Measurements from ENCODE around the gene PTPN6.
"Not testable (repeated sequence)": the region's sequence is repeated elsewhere in the genome, so short reads cannot be mapped to it uniquely, and the experiment has no call there.

PTPN6 gene

GRCh38 chr12:6950811-6951540 lies at the start of gene PTPN6:
TSS of gene PTPN6 (plus strand) at chr12:6951356. CDS start at chr12:6951513, 157 bp downstream.
- H3K36me3 ChIP-seq (ENCODE audit: insufficient read depth, low read length) = no peaks in the 10 kb centered on the region
- H3K9ac ChIP-seq (ENCODE audit: low read depth, low read length) = no peak within 1 kb of the TSS
- no peaks in the 10 kb centered on the region for H3K9me3 ChIP-seq (ENCODE audit: control insufficient read depth, insufficient read depth, low read length)
- H3K4me1 ChIP-seq (ENCODE audit: insufficient read depth, low read length) = peaks cover 32% of the 10 kb centered on the region

- Histone ChIP-seq H3K4me1 (ENCODE audit: insufficient read depth, low read length) (peaks cover 12% of the 10 kb centered on the region; the same call in 1 of the 2 replicates), H3K9ac (ENCODE audit: low read depth, low read length) (no peak overlapping the region), H3K9me3 (ENCODE audit: control insufficient read depth, insufficient read depth, low read length) (no peaks in the 10 kb centered on the region), H3K36me3 (ENCODE audit: insufficient read depth, low read length) (no peaks in the 10 kb centered on the region; the same call in 1 of the 2 replicates)
These were observed 48.7 kb upstream of the PTPN6 start for GRCh38 chr12:6902448-6902847.

- no peaks in the 10 kb centered on the region for H3K9me3 ChIP-seq (ENCODE audit: control insufficient read depth, insufficient read depth, low read length)
- peaks cover 12% of the 10 kb centered on the region; the same call in 1 of the 2 replicates for H3K4me1 ChIP-seq (ENCODE audit: insufficient read depth, low read length)
- H3K36me3 ChIP-seq (ENCODE audit: insufficient read depth, low read length) = no peaks in the 10 kb centered on the region; the same call in 1 of the 2 replicates
- H3K9ac ChIP-seq (ENCODE audit: low read depth, low read length) = no peak overlapping the region
These were observed 47.4 kb upstream of the PTPN6 start for GRCh38 chr12:6903722-6904121.

- no peaks in the 10 kb centered on the region for H3K9me3 ChIP-seq (ENCODE audit: control insufficient read depth, insufficient read depth, low read length)
- peaks cover 12% of the 10 kb centered on the region; the same call in 1 of the 2 replicates for H3K4me1 ChIP-seq (ENCODE audit: insufficient read depth, low read length)
- no peaks in the 10 kb centered on the region; the same call in 1 of the 2 replicates for H3K36me3 ChIP-seq (ENCODE audit: insufficient read depth, low read length)
- peak within 1 kb of the TSS; percentile 40 for H3K9ac ChIP-seq (ENCODE audit: low read depth, low read length)
These were observed 46.6 kb upstream of the PTPN6 start, which contains the start of gene LRRC23 for GRCh38 chr12:6904280-6905276. TSS of gene LRRC23 (plus strand) at chr12:6904822. CDS start at chr12:6905634, 812 bp downstream.

- H3K4me1 ChIP-seq (ENCODE audit: insufficient read depth, low read length) = peaks cover 10% of the 10 kb centered on the region; the same call in 1 of the 2 replicates
- H3K9me3 ChIP-seq (ENCODE audit: control insufficient read depth, insufficient read depth, low read length) = no peaks in the 10 kb centered on the region
- no peaks in the 10 kb centered on the region; the same call in 1 of the 2 replicates for H3K36me3 ChIP-seq (ENCODE audit: insufficient read depth, low read length)
- peak overlapping the region; percentile 40; the same call in 1 of the 2 replicates for H3K9ac ChIP-seq (ENCODE audit: low read depth, low read length)
These were observed 45.6 kb upstream of the PTPN6 start for GRCh38 chr12:6905414-6906040.

GRCh38 chr12:6908141-6908540 lies 43.0 kb upstream of the PTPN6 start:
- H3K9ac ChIP-seq (ENCODE audit: low read depth, low read length); H3K9me3 ChIP-seq (ENCODE audit: control insufficient read depth, insufficient read depth, low read length); H3K36me3 ChIP-seq (ENCODE audit: insufficient read depth, low read length): not testable (repeated sequence)
- H3K4me1 ChIP-seq (ENCODE audit: insufficient read depth, low read length) = peaks cover 17% of the 10 kb centered on the region

- Histone ChIP-seq H3K9ac (ENCODE audit: low read depth, low read length) (no peak overlapping the region), H3K36me3 (ENCODE audit: insufficient read depth, low read length) (no peaks in the 10 kb centered on the region), H3K9me3 (ENCODE audit: control insufficient read depth, insufficient read depth, low read length) (no peaks in the 10 kb centered on the region), H3K4me1 (ENCODE audit: insufficient read depth, low read length) (peaks cover 14% of the 10 kb centered on the region)
These were observed 41.6 kb upstream of the PTPN6 start for GRCh38 chr12:6909421-6910145.

- no peaks in the 10 kb centered on the region for H3K9me3 ChIP-seq (ENCODE audit: control insufficient read depth, insufficient read depth, low read length)
- H3K9ac ChIP-seq (ENCODE audit: low read depth, low read length) = no peak overlapping the region
- H3K4me1 ChIP-seq (ENCODE audit: insufficient read depth, low read length) = peaks cover 29% of the 10 kb centered on the region
- peaks cover 4% of the 10 kb centered on the region; the same call in 1 of the 2 replicates for H3K36me3 ChIP-seq (ENCODE audit: insufficient read depth, low read length)
These were observed 38.8 kb upstream of the PTPN6 start for GRCh38 chr12:6912164-6912935.

- Histone ChIP-seq H3K9ac (ENCODE audit: low read depth, low read length) (peak within 1 kb of the TSS; percentile 96), H3K36me3 (ENCODE audit: insufficient read depth, low read length) (peaks cover 10% of the 10 kb centered on the region), H3K9me3 (ENCODE audit: control insufficient read depth, insufficient read depth, low read length) (no peaks in the 10 kb centered on the region), H3K4me1 (ENCODE audit: insufficient read depth, low read length) (peaks cover 35% of the 10 kb centered on the region)
These were observed 36.8 kb upstream of the PTPN6 start, which contains the start of gene ENO2 for GRCh38 chr12:6914246-6914946. TSS of gene ENO2 (plus strand) at chr12:6914580. CDS start at chr12:6915833, 1,253 bp downstream.

GRCh38 chr12:6914947-6915788 lies 36.0 kb upstream of the PTPN6 start:
- Histone ChIP-seq H3K36me3 (ENCODE audit: insufficient read depth, low read length) (peaks cover 15% of the 10 kb centered on the region), H3K9ac (ENCODE audit: low read depth, low read length) (peak overlapping the region; percentile 96), H3K4me1 (ENCODE audit: insufficient read depth, low read length) (peaks cover 40% of the 10 kb centered on the region), H3K9me3 (ENCODE audit: control insufficient read depth, insufficient read depth, low read length) (no peaks in the 10 kb centered on the region)

- peak overlapping the region; percentile 62; the same call in 1 of the 2 replicates for H3K9ac ChIP-seq (ENCODE audit: low read depth, low read length)
These were observed 35.3 kb upstream of the PTPN6 start for GRCh38 chr12:6915789-6916285.

More at GRCh38 chr12:6915789-6916285, 35.3 kb upstream of the PTPN6 start:
- no peaks in the 10 kb centered on the region for H3K9me3 ChIP-seq (ENCODE audit: control insufficient read depth, insufficient read depth, low read length)
- H3K36me3 ChIP-seq (ENCODE audit: insufficient read depth, low read length) = peaks cover 15% of the 10 kb centered on the region
- peaks cover 40% of the 10 kb centered on the region for H3K4me1 ChIP-seq (ENCODE audit: insufficient read depth, low read length)
